Activated CD8-positive, alpha-beta memory T cell treated with anti-CD3 and anti-CD28 coated beads for 4 hours (primary cell): ENCODE results near the gene PSMA5.

ENCODE experiments used
- DNase-seq, 2 donors: peaks; one replicate each; pipeline ENCODE4 v3.0.0-alpha.2; 2020; ENCODE audit warnings: low read depth in 2 of 2

Gene PSMA5

DNA sequence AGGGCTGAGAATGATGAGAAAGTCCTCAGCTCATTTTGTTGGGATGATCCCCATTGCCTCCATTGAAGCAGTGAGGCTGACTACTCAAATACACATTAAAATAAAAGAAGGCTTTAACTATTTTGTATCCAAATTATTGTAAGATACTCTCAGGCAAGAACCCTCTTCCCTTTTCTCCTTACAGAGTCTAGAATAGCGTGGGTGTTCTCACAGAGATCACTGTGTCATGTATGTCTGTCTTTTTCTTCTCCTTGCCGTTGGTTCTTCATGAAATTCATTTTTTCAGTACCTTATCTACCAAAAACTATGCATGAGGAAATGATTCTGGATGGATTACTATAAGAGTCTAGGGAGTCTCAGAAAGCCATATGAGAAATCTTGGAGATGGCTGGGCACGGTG, 58.6 kb downstream of the PSMA5 start:
- no peak for DNase-seq

DNA sequence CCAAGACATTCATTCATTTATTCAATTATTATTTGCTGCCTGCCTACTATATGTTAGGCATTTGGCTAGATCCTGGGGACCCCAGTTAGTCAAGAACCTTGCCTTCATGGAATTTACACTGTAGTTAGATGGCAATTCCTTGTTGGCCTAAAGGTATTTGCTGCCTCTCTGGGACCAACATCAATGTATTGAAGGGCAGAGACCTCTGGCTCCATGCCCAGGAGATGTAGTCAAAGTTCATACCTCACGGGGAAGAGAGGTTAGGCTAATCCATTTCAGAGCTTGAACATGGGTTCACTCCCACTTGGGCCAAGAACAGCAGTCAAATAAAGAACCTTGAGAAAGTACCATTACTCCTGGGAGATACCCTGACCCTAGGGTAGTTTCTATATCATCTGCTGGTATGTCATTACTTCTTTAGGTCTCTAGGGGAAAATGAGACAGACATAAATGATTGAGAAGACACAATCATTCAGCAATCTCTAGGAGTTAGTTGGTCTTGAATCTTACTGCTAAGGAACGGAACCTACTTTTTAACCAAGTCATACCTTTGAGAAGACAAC, 60.5 kb downstream of the PSMA5 start:
- DNase-seq = no peak

- DNase-seq = no peak
Observed at GRCh38 chr1:109361649-109362048, 64.6 kb downstream of the PSMA5 start.

- DNase-seq = no peak
Observed at GRCh38 chr1:109361069-109361468, 65.2 kb downstream of the PSMA5 start.

DNA sequence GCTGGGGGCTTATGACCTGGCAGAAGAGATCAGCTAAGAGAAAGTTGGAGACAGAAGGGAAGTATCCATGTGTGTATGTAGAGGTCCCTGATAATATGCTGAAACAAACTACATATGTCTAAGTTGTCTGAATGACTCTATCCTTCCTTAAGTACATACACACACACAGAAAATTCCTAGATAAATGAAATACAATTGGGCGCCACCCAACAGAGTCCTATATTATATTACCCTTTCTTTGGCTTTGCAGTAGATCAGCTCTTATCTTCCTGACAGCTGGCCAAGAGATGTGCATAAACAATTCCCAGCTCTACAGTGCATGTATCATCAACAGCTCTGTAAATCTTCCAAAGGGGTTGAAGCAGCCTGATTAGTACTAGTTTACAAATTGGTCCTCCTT, 68.6 kb downstream of the PSMA5 start:
- DNase-seq = no peak

DNA sequence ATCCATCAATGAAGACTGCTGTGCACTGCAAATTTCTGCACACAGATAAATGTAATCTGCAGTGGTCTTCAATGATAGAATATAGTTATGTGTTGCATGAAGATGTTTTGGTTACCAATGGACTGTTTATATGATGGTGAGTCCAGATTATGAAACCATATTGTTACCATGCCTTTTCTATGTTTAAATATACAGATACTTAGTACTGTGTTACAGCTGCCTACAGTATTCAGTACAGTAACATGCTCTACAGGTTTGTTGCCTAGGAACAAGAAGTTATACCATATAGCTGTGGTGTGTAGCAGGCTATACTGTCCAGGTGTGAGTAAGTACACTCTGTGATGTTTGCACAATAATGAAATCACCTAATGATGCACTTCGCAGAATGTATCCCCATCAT, 69.3 kb downstream of the PSMA5 start:
- no peak for DNase-seq

GRCh38 chr1:109356505-109356904, 69.7 kb downstream of the PSMA5 start:
- no peak for DNase-seq

- no peak for DNase-seq
Observed at GRCh38 chr1:109354929-109355328, 71.3 kb downstream of the PSMA5 start.

GRCh38 chr1:109351457-109351856, 74.8 kb downstream of the PSMA5 start:
- DNase-seq = no peak

- DNase-seq = no peak
Observed at GRCh38 chr1:109350655-109351054, 75.6 kb downstream of the PSMA5 start.

DNA sequence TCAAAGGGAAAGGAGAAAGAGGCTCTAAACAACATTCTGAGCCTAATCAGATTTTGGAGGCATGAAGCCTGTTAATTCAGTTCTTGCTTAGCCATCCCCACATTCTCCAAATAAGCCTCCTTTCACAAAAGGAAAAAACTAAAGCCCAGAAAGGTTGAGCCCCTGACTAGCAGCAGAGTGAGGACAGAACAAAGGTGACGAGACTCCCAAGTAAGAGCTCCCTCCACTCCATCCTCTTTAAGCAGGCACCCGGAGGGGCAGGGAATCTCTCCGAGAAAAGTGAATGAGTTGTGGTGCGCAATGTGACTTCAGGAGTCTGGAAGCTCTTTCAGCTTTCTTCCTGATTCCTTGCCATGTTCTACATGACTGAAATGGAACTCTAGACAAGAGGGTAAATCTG, 76.1 kb downstream of the PSMA5 start:
- no peak for DNase-seq
